Testis (tissue), 3 donors: Measurements from ENCODE around the gene BTG1. TPM values are rescaled to one million over a fixed set of nuclear protein-coding genes. Genes with fewer than 3 reads are reported as not detected.

Source experiments
- DNase-seq: peaks from one replicate; pipeline ENCODE4 v3.0.0-alpha.2; 2019
- H3K27ac ChIP-seq, 2 donors: fragments of 200-600 bp; sonication (generic); one replicate each; pipeline ENCODE4 v1.5.1; 2019
- H3K27me3 ChIP-seq: fragments of 200-600 bp; sonication (generic); one replicate; pipeline ENCODE4 v1.5.1; 2019
- H3K36me3 ChIP-seq: fragments of 200-600 bp; sonication (generic); one replicate; pipeline ENCODE4 v1.5.1; 2017; ENCODE audit warnings: low read depth; ENCODE audit errors: missing control alignments
- H3K4me1 ChIP-seq: fragments of 200-600 bp; sonication (generic); one replicate; pipeline ENCODE4 v1.5.1; 2019
- H3K4me3 ChIP-seq, 2 donors: fragments of 200-600 bp; sonication (generic); one replicate each; pipeline ENCODE4 v1.5.1; 2017 to 2019
- H3K9me3 ChIP-seq: fragments of 200-600 bp; sonication (generic); one replicate; pipeline ENCODE4 v1.5.1; 2017
- CTCF ChIP-seq, 3 experiments: fragments of 450-650 bp in 2 of 3; fragments of 200-600 bp in 1 of 3; sonication (generic) in 1 of 3; IDR thresholded peaks; one replicate each; pipeline ENCODE4 v1.5.1; 2016 to 2019; ENCODE audit warnings: antibody characterized with exemption in 3 of 3, mild to moderate bottlenecking in 2 of 3, moderate library complexity in 1 of 3
- POLR2A ChIP-seq: fragments of 450-650 bp; IDR thresholded peaks from one replicate; pipeline ENCODE4 v1.6.1; 2017; ENCODE audit warnings: antibody characterized with exemption, mild to moderate bottlenecking, moderate library complexity
- WGBS, 2 donors: methylation state at CpG; one replicate each; pipeline ENCODE4 v1.1.5; 2018; 5-methylcytosine and 5-hydroxymethylcytosine counted together
- intact Hi-C: fragments of 100-400 bp; cut with DNase I; formaldehyde crosslinking; loops from one replicate; pipeline ENCODE4 v1.15.1; 2023; ENCODE audit warnings: low total_unique reads
- polyA plus RNA-seq: library from polyadenylated mRNA; stranded (reverse); fragments of 350-450 nt; fragmentation: Illumina TruSeq; extraction: RNeasy Lipid Tissue Mini Kit (QIAGEN cat#74804); gene quantifications from one replicate; pipeline ENCODE4 v1.2.3, GENCODE V29; 2014; ENCODE audit warnings: low read depth, low replicate concordance; ENCODE audit not compliant: insufficient read depth
- total RNA-seq, 2 donors: library from RNA; depleted of rRNA; stranded (reverse); fragments of >200 nt; gene quantifications; one replicate each; pipeline ENCODE4 v1.2.3, GENCODE V29; 2016

The BTG1 gene
- total and polyA plus RNA-seq, 3 donors from 2014 or later, result 23.8 to 65.3 (median 37.0) TPM

- peak; percentile 85 for DNase-seq
- Histone ChIP-seq H3K4me1 (peaks cover 6% of the 10 kb centered on the region), H3K27me3 (no peaks in the 10 kb centered on the region), H3K27ac (peak overlapping the region; percentile 100), H3K4me3 (peak overlapping the region; percentile 92 to 99), H3K36me3 (no peaks in the 10 kb centered on the region), H3K9me3 (no peaks in the 10 kb centered on the region)
- intact Hi-C loops, result loop anchor here (10.0 kb wide), 1 partner anchor 759 kb away; no protein-coding TSS in a partner anchor
- 1 to 2% methylated on average over 15 of the region's 15 CpGs for WGBS, 2 donors
- TF ChIP-seq CTCF (IDR thresholded peaks at IDR 0.05), result peak; percentile 57 to 82 (median 80)
- no peak for TF ChIP-seq POLR2A
Measured at GRCh38 chr12:92143686-92144630, 1.7 kb downstream of the BTG1 start.

- H3K4me3 ChIP-seq, result peak overlapping the region; percentile 92 to 99
- peaks cover 6% of the 10 kb centered on the region for H3K4me1 ChIP-seq
- H3K27me3 ChIP-seq, result no peaks in the 10 kb centered on the region
- 3 to 5% methylated on average over 1 of the region's 1 CpG for WGBS, 2 donors
- peak overlapping the region; percentile 100 for H3K27ac ChIP-seq
- TF ChIP-seq POLR2A (no peak), CTCF (IDR thresholded peaks at IDR 0.05) (no peak)
- H3K9me3 ChIP-seq, result no peaks in the 10 kb centered on the region
- H3K36me3 ChIP-seq, result no peaks in the 10 kb centered on the region
- intact Hi-C loops, result loop anchor here (10.0 kb wide), 1 partner anchor 758 kb away; no protein-coding TSS in a partner anchor
- DNase-seq, result no peak
Measured at GRCh38 chr12:92143258-92143657, 2.4 kb downstream of the BTG1 start.

GRCh38 chr12:92142251-92142926 lies 3.3 kb downstream of the BTG1 start:
- WGBS, 2 donors, result 31 to 33% methylated on average over 5 of the region's 5 CpGs
- no peaks in the 10 kb centered on the region for H3K27me3 ChIP-seq
- H3K27ac ChIP-seq, result peak overlapping the region; percentile 42 to 100
- H3K4me3 ChIP-seq, result peak overlapping the region; percentile 92 to 99
- no peak for DNase-seq
- H3K9me3 ChIP-seq, result no peaks in the 10 kb centered on the region
- TF ChIP-seq POLR2A (no peak), CTCF (IDR thresholded peaks at IDR 0.05) (no peak)
- H3K4me1 ChIP-seq, result peaks cover 6% of the 10 kb centered on the region
- no peaks in the 10 kb centered on the region for H3K36me3 ChIP-seq
- intact Hi-C loops, result loop anchor here (10.0 kb wide), 1 partner anchor 758 kb away; no protein-coding TSS in a partner anchor

- no peaks in the 10 kb centered on the region for H3K9me3 ChIP-seq
- no peak for DNase-seq
- H3K36me3 ChIP-seq, result no peaks in the 10 kb centered on the region
- intact Hi-C loops, result loop anchor here (10.0 kb wide), 1 partner anchor 757 kb away; no protein-coding TSS in a partner anchor
- WGBS, 2 donors, result 28 to 34% methylated on average over 3 of the region's 3 CpGs
- H3K4me1 ChIP-seq, result peaks cover 6% of the 10 kb centered on the region
- H3K27ac ChIP-seq, result peak overlapping the region; percentile 64 to 100
- peak overlapping the region; percentile 92 to 99 for H3K4me3 ChIP-seq
- TF ChIP-seq CTCF (IDR thresholded peaks at IDR 0.05) (no peak), POLR2A (no peak)
- no peaks in the 10 kb centered on the region for H3K27me3 ChIP-seq
Measured at GRCh38 chr12:92141591-92142121, 4.0 kb downstream of the BTG1 start.
